RWPE2 (cell line): ENCODE data around the gene WWOX.
"Not testable (repeated sequence)": the region's sequence is repeated elsewhere in the genome, so short reads cannot be mapped to it uniquely, and the experiment has no call there.

ENCODE experiments used
- ATAC-seq: fragments of 200-7000 bp; cut with Tn5 transposase; 3 replicates; pipeline ENCODE4 v1.9.1; 2021; ENCODE audit warnings: low read depth
- DNase-seq: peaks from one replicate; pipeline ENCODE4 v3.0.0-alpha.2; 2020; ENCODE audit warnings: low spot score
- H3K27ac ChIP-seq: fragments of 450-650 bp; 2 replicates; pipeline ENCODE4 v1.5.1; 2017; ENCODE audit warnings: mild to moderate bottlenecking; ENCODE audit not compliant: poor library complexity, severe bottlenecking
- H3K27me3 ChIP-seq: fragments of 250-450 bp; sonication (Bioruptor Pico); 2 replicates; pipeline ENCODE4 v1.5.1; 2021; ENCODE audit warnings: mild to moderate bottlenecking, moderate library complexity; ENCODE audit not compliant: insufficient read depth, poor library complexity, severe bottlenecking
- H3K36me3 ChIP-seq: fragments of 250-450 bp; sonication (Bioruptor Pico); 2 replicates; pipeline ENCODE4 v1.5.1; 2020; ENCODE audit warnings: low read depth, mild to moderate bottlenecking, moderate library complexity
- H3K4me1 ChIP-seq: fragments of 250-450 bp; sonication (Bioruptor Pico); 2 replicates; pipeline ENCODE4 v1.5.1; 2021; ENCODE audit warnings: mild to moderate bottlenecking, moderate library complexity; ENCODE audit not compliant: insufficient read depth, poor library complexity, severe bottlenecking
- H3K4me3 ChIP-seq: fragments of 250-450 bp; sonication (Bioruptor Pico); 2 replicates; pipeline ENCODE4 v1.5.1; 2021; ENCODE audit warnings: mild to moderate bottlenecking, moderate library complexity; ENCODE audit not compliant: severe bottlenecking
- H3K9me3 ChIP-seq: fragments of 250-450 bp; sonication (Bioruptor Pico); 2 replicates; pipeline ENCODE4 v1.5.1; 2021; ENCODE audit warnings: mild to moderate bottlenecking, moderate library complexity; ENCODE audit not compliant: severe bottlenecking
- CTCF ChIP-seq: fragments of 450-650 bp; IDR thresholded peaks from one replicate; pipeline ENCODE4 v1.5.1; 2017; ENCODE audit warnings: mild to moderate bottlenecking, moderate library complexity; ENCODE audit not compliant: poor library complexity, severe bottlenecking

The WWOX gene

DNA sequence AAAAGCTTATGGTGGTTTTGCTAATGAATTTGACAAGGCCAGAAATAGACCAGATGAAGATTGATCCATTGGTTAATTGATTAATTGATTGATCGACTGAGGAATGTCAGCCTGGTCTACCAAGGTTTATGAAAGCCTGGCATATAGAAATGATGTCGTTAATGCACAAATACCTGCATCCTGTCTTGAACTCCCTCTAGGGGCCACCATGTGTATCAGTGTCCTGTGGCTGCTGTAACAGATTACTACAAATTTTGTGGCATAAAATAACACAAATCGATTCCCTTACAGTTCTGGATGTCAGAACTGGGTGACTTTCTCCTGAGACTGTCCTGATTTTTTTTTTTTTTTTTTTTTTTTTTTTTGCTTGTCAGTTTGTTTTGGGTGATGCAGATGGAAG, 947.9 kb downstream of the WWOX start:
- DNase-seq (no peak), ATAC-seq (peak; percentile 51; the same call in 1 of the 3 replicates)
- no peaks in the 10 kb centered on the region for H3K27me3 ChIP-seq
- H3K4me3 ChIP-seq: no peak overlapping the region
- H3K27ac ChIP-seq: no peak overlapping the region
- no peaks in the 10 kb centered on the region for H3K9me3 ChIP-seq
- peak; percentile 67 for TF ChIP-seq CTCF
- no peaks in the 10 kb centered on the region for H3K4me1 ChIP-seq
- H3K36me3 ChIP-seq: no peaks in the 10 kb centered on the region

- ATAC-seq: no peak
- Histone ChIP-seq H3K27me3 (no peaks in the 10 kb centered on the region), H3K9me3 (no peaks in the 10 kb centered on the region), H3K4me1 (no peaks in the 10 kb centered on the region), H3K4me3 (no peak overlapping the region), H3K27ac (no peak overlapping the region), H3K36me3 (no peaks in the 10 kb centered on the region)
- no peak for TF ChIP-seq CTCF
- no peak for DNase-seq
Observed at GRCh38 chr16:79049040-79049439, 949.6 kb downstream of the WWOX start.

- no peaks in the 10 kb centered on the region for H3K9me3 ChIP-seq
- no peak for ATAC-seq
- H3K27me3 ChIP-seq: no peaks in the 10 kb centered on the region
- no peak for DNase-seq
- H3K27ac ChIP-seq: no peak overlapping the region
- no peak for TF ChIP-seq CTCF
- H3K4me1 ChIP-seq: no peaks in the 10 kb centered on the region
- no peaks in the 10 kb centered on the region for H3K36me3 ChIP-seq
- no peak overlapping the region for H3K4me3 ChIP-seq
Observed at GRCh38 chr16:79050063-79050462, 950.6 kb downstream of the WWOX start.

GRCh38 chr16:79051313-79051712, 951.9 kb downstream of the WWOX start:
- no peaks in the 10 kb centered on the region for H3K4me1 ChIP-seq
- H3K27ac ChIP-seq: no peak overlapping the region
- DNase-seq (no peak), ATAC-seq (no peak)
- no peaks in the 10 kb centered on the region for H3K27me3 ChIP-seq
- no peak for TF ChIP-seq CTCF
- H3K36me3 ChIP-seq: no peaks in the 10 kb centered on the region
- no peaks in the 10 kb centered on the region for H3K9me3 ChIP-seq
- no peak overlapping the region for H3K4me3 ChIP-seq

- H3K27me3 ChIP-seq, H3K4me1 ChIP-seq, H3K27ac ChIP-seq, H3K36me3 ChIP-seq, H3K4me3 ChIP-seq, DNase-seq, H3K9me3 ChIP-seq, ATAC-seq: not testable (repeated sequence)
Observed at GRCh38 chr16:79052198-79052597, 952.7 kb downstream of the WWOX start.
